ENCODE measurements around the gene TUBA8. TPM values are rescaled to one million over a fixed set of nuclear protein-coding genes. Genes with fewer than 3 reads are reported as not detected.
"Not testable (repeated sequence)": the region's sequence is repeated elsewhere in the genome, so short reads cannot be mapped to it uniquely, and the experiment has no call there.

The TUBA8 gene
- total RNA-seq, 1 donor from 2014 or later: 1.8 TPM

GRCh38 chr22:18130699-18131429 is 20.3 kb downstream of the TUBA8 start:
- no peak for DNase-seq (ENCODE audit: low spot score)
- no peak overlapping the region for H3K27ac Mint-ChIP-seq

GRCh38 chr22:18133452-18133851 is 22.8 kb downstream of the TUBA8 start:
- intact Hi-C loops (cut with micrococcal nuclease): no loop called here
- Mint-ChIP-seq H3K4me1 (ENCODE audit: low read depth) (no peaks in the 10 kb centered on the region), H3K36me3 (ENCODE audit: low read depth) (no peaks in the 10 kb centered on the region), H3K27me3 (ENCODE audit: low read depth) (no peaks in the 10 kb centered on the region), H3K27ac (no peak overlapping the region), H3K9me3 (no peaks in the 10 kb centered on the region), H3K4me3 (ENCODE audit: low read depth) (no peak overlapping the region)
- no peak for DNase-seq (ENCODE audit: low spot score)

More at GRCh38 chr22:18130699-18131429, 20.3 kb downstream of the TUBA8 start:
- H3K36me3 Mint-ChIP-seq (ENCODE audit: low read depth): no peaks in the 10 kb centered on the region
- H3K4me1 Mint-ChIP-seq (ENCODE audit: low read depth): no peaks in the 10 kb centered on the region
- no peaks in the 10 kb centered on the region for H3K27me3 Mint-ChIP-seq (ENCODE audit: low read depth)
- intact Hi-C loops (cut with micrococcal nuclease): no loop called here
- no peak overlapping the region for H3K4me3 Mint-ChIP-seq (ENCODE audit: low read depth)
- H3K9me3 Mint-ChIP-seq: no peaks in the 10 kb centered on the region

- peaks cover 4% of the 10 kb centered on the region for H3K36me3 Mint-ChIP-seq (ENCODE audit: low read depth)
- H3K4me3 Mint-ChIP-seq (ENCODE audit: low read depth): no peak overlapping the region
- no peak overlapping the region for H3K27ac Mint-ChIP-seq
- H3K27me3 Mint-ChIP-seq (ENCODE audit: low read depth): no peaks in the 10 kb centered on the region
- H3K4me1 Mint-ChIP-seq (ENCODE audit: low read depth): no peaks in the 10 kb centered on the region
- DNase-seq (ENCODE audit: low spot score): no peak
- no peaks in the 10 kb centered on the region for H3K9me3 Mint-ChIP-seq
- intact Hi-C loops (cut with micrococcal nuclease): no loop called here
These were observed 26.1 kb downstream of the TUBA8 start for GRCh38 chr22:18136563-18137320.

GRCh38 chr22:18141004-18141403 is 30.4 kb downstream of the TUBA8 start:
- H3K36me3 Mint-ChIP-seq (ENCODE audit: low read depth); H3K27me3 Mint-ChIP-seq (ENCODE audit: low read depth); intact Hi-C loops (cut with micrococcal nuclease); H3K4me3 Mint-ChIP-seq (ENCODE audit: low read depth); H3K27ac Mint-ChIP-seq; H3K9me3 Mint-ChIP-seq; DNase-seq (ENCODE audit: low spot score); H3K4me1 Mint-ChIP-seq (ENCODE audit: low read depth): not testable (repeated sequence)

GRCh38 chr22:18144105-18144504 is 33.5 kb downstream of the TUBA8 start:
- peaks cover 8% of the 10 kb centered on the region for H3K4me1 Mint-ChIP-seq (ENCODE audit: low read depth)
- intact Hi-C loops (cut with micrococcal nuclease): no loop called here
- H3K9me3 Mint-ChIP-seq: no peaks in the 10 kb centered on the region
- no peak overlapping the region for H3K27ac Mint-ChIP-seq
- H3K36me3 Mint-ChIP-seq (ENCODE audit: low read depth): peaks cover 4% of the 10 kb centered on the region
- H3K4me3 Mint-ChIP-seq (ENCODE audit: low read depth): no peak overlapping the region
- no peak for DNase-seq (ENCODE audit: low spot score)
- H3K27me3 Mint-ChIP-seq (ENCODE audit: low read depth): no peaks in the 10 kb centered on the region

GRCh38 chr22:18145676-18146388 is 35.2 kb downstream of the TUBA8 start:
- H3K36me3 Mint-ChIP-seq (ENCODE audit: low read depth): peaks cover 4% of the 10 kb centered on the region

GRCh38 chr22:18146389-18146753 is 35.8 kb downstream of the TUBA8 start:
- no peak for DNase-seq (ENCODE audit: low spot score)
- intact Hi-C loops (cut with micrococcal nuclease): no loop called here
- Mint-ChIP-seq H3K9me3 (no peaks in the 10 kb centered on the region), H3K36me3 (ENCODE audit: low read depth) (peaks cover under 1% of the 10 kb centered on the region), H3K4me1 (ENCODE audit: low read depth) (peaks cover 21% of the 10 kb centered on the region), H3K27me3 (ENCODE audit: low read depth) (no peaks in the 10 kb centered on the region), H3K4me3 (ENCODE audit: low read depth) (no peak overlapping the region), H3K27ac (no peak overlapping the region)

More at GRCh38 chr22:18145676-18146388, 35.2 kb downstream of the TUBA8 start:
- Mint-ChIP-seq H3K27ac (no peak overlapping the region), H3K27me3 (ENCODE audit: low read depth) (no peaks in the 10 kb centered on the region), H3K9me3 (no peaks in the 10 kb centered on the region), H3K4me1 (ENCODE audit: low read depth) (peaks cover 15% of the 10 kb centered on the region), H3K4me3 (ENCODE audit: low read depth) (no peak overlapping the region)
- no peak for DNase-seq (ENCODE audit: low spot score)
- intact Hi-C loops (cut with micrococcal nuclease): no loop called here

GRCh38 chr22:18147791-18148190 is 37.2 kb downstream of the TUBA8 start:
- intact Hi-C loops (cut with micrococcal nuclease): loop anchor here (2.0 kb wide), 1 partner anchor 71 kb away; the partner anchor contains the start of gene PEX26
- no peak overlapping the region for H3K4me3 Mint-ChIP-seq (ENCODE audit: low read depth)
- no peak overlapping the region for H3K27ac Mint-ChIP-seq
- H3K4me1 Mint-ChIP-seq (ENCODE audit: low read depth): peaks cover 31% of the 10 kb centered on the region
- H3K27me3 Mint-ChIP-seq (ENCODE audit: low read depth): no peaks in the 10 kb centered on the region
- no peak for DNase-seq (ENCODE audit: low spot score)
- H3K9me3 Mint-ChIP-seq: no peaks in the 10 kb centered on the region
- peaks cover 4% of the 10 kb centered on the region for H3K36me3 Mint-ChIP-seq (ENCODE audit: low read depth)

- peak overlapping the region; percentile 86 for H3K4me3 Mint-ChIP-seq (ENCODE audit: low read depth)
- H3K9me3 Mint-ChIP-seq: no peaks in the 10 kb centered on the region
- H3K4me1 Mint-ChIP-seq (ENCODE audit: low read depth): peaks cover 32% of the 10 kb centered on the region
- intact Hi-C loops (cut with micrococcal nuclease): loop anchor here (2.0 kb wide), 1 partner anchor 72 kb away; the partner anchor contains the start of gene PEX26
- H3K27ac Mint-ChIP-seq: no peak overlapping the region
- no peak for DNase-seq (ENCODE audit: low spot score)
- H3K27me3 Mint-ChIP-seq (ENCODE audit: low read depth): no peaks in the 10 kb centered on the region
- H3K36me3 Mint-ChIP-seq (ENCODE audit: low read depth): peaks cover 4% of the 10 kb centered on the region
These were observed 37.8 kb downstream of the TUBA8 start for GRCh38 chr22:18148293-18148965.

- intact Hi-C loops (cut with micrococcal nuclease): no loop called here
- H3K27ac Mint-ChIP-seq: peak overlapping the region; percentile 66
- H3K27me3 Mint-ChIP-seq (ENCODE audit: low read depth): no peaks in the 10 kb centered on the region
- DNase-seq (ENCODE audit: low spot score): peak; percentile 34
- peak overlapping the region; percentile 75 for H3K4me3 Mint-ChIP-seq (ENCODE audit: low read depth)
- H3K9me3 Mint-ChIP-seq: no peaks in the 10 kb centered on the region
- peaks cover 16% of the 10 kb centered on the region for H3K36me3 Mint-ChIP-seq (ENCODE audit: low read depth)
- H3K4me1 Mint-ChIP-seq (ENCODE audit: low read depth): peaks cover 39% of the 10 kb centered on the region
These were observed 41.9 kb downstream of the TUBA8 start for GRCh38 chr22:18152519-18152918.

GRCh38 chr22:18154821-18155390 is 44.3 kb downstream of the TUBA8 start:
- Mint-ChIP-seq H3K9me3 (no peaks in the 10 kb centered on the region), H3K27me3 (ENCODE audit: low read depth) (no peaks in the 10 kb centered on the region), H3K4me1 (ENCODE audit: low read depth) (peaks cover 28% of the 10 kb centered on the region), H3K4me3 (ENCODE audit: low read depth) (no peak overlapping the region), H3K36me3 (ENCODE audit: low read depth) (peaks cover 28% of the 10 kb centered on the region), H3K27ac (no peak overlapping the region)
- intact Hi-C loops (cut with micrococcal nuclease): loop anchor here (5.0 kb wide), 1 partner anchor 58 kb away; no protein-coding TSS in a partner anchor
- DNase-seq (ENCODE audit: low spot score): no peak

- not testable (repeated sequence) for H3K4me3 Mint-ChIP-seq (ENCODE audit: low read depth); H3K27ac Mint-ChIP-seq; H3K9me3 Mint-ChIP-seq; H3K27me3 Mint-ChIP-seq (ENCODE audit: low read depth); DNase-seq (ENCODE audit: low spot score)
- Mint-ChIP-seq H3K4me1 (ENCODE audit: low read depth) (peaks cover 26% of the 10 kb centered on the region), H3K36me3 (ENCODE audit: low read depth) (peaks cover 28% of the 10 kb centered on the region)
- intact Hi-C loops (cut with micrococcal nuclease): loop anchor here (5.0 kb wide), 1 partner anchor 58 kb away; no protein-coding TSS in a partner anchor
These were observed 44.9 kb downstream of the TUBA8 start for GRCh38 chr22:18155546-18155945.
